Activated effector memory CD4-positive, alpha-beta T cell treated with Interleukin-2 at 50 U/mL for 16 hours (primary cell): ENCODE measurements around the gene CAMK1D.

ENCODE experiments used
- DNase-seq: peaks from one replicate; pipeline ENCODE4 v3.0.0-alpha.2; 2020

CAMK1D gene

DNA sequence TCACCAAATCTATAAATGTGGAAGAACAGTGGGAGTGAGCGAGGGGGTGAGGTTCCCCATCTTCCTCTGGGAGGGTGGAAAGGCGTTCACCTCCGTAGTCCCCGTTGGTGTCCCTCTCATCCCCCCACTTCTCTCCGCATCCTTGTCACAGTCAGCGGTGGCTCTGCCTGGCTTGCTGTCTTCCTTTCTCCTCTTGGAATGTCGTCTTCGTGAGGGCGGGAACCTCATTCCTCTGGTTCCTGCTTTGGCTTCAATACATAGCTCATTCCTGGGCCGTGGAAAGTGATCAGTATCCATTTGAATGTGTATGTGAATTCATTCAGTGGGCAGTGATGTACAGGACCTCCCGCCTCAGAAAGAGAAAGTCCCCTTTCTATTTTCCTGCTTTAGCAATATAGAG lies 289.4 kb downstream of the CAMK1D start:
- DNase-seq: no peak

DNA sequence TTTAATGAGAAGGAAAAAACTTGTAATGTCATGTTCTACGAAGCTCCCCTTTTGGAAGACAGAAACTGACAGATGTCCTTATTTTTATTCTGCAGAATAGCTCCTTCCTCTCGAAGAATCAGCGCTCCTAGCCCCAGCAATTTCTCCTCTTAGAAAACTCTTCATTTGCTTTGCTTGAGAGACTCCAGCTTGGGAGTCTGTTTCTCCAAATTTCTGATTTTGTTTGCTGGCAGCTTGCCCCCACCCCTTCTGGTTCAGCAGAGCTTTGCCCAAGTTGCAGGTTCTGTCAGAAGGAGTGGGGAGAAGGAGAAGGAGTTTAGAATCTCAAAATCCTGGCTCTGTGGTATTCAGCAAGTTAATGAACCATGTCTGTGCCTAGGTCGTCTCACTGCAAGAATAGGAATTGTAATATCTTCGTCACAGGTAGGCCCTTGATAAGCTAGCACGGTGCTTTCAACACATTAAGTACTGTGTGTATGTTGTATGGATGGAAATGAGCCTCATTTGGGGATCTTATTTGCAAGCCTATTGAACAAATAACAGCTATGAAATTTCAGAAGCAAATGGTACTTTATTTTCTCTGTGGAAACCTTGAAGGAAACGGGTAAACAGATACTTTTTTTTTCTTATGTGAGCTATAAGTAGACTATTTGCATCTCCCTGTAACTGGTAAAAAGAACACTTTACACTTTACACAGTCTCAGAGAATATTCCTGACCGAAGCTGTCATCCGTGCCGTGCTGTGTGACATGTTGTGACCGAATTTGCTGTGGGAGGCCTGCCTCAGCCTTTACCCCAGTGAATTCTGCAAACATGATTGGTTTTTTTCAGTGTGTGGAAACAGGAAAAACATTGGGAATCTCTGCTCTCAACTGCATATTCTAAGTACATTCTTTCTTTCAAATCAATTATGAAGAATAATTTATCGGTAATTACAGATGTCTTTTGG lies 290.9 kb downstream of the CAMK1D start:
- no peak for DNase-seq

DNA sequence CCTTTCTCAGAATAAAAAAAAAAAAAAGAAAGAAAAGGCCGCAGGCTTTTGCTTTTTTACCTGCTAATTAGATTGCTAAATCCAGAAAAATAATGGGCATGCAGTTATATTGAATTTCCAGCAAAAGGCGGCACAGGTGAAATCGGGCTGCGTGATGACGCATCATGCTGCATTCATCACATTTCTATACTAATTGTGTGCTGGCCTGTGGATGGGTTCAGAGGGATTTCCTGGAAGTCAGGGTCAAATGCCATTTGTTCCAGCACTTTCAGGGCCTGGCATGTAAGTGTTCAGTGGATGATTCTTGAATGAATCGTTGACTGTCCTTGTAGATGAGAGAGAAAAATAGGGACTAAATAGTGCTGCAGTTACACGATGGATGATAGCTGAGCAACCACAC lies 292.7 kb downstream of the CAMK1D start:
- DNase-seq: no peak

DNA sequence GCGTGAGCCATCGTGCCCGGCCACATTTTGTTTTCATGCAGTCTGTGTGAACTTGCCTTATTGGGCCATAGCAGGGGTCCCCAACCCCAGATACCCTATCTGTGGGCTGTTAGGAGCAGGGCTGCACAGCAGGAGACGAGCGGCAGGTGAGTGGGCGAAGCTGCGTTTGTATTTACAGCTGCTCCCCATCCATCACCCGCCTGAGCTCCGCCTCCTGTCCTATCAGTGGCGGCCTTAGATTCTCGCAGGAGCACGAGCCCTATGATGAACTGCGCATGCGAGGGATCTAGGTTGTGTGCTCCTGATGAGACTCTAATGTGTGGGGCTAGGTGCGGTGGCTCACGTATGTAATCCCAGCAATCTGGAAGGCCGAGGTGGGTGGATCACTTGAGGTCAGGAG lies 293.9 kb downstream of the CAMK1D start:
- DNase-seq: no peak

DNA sequence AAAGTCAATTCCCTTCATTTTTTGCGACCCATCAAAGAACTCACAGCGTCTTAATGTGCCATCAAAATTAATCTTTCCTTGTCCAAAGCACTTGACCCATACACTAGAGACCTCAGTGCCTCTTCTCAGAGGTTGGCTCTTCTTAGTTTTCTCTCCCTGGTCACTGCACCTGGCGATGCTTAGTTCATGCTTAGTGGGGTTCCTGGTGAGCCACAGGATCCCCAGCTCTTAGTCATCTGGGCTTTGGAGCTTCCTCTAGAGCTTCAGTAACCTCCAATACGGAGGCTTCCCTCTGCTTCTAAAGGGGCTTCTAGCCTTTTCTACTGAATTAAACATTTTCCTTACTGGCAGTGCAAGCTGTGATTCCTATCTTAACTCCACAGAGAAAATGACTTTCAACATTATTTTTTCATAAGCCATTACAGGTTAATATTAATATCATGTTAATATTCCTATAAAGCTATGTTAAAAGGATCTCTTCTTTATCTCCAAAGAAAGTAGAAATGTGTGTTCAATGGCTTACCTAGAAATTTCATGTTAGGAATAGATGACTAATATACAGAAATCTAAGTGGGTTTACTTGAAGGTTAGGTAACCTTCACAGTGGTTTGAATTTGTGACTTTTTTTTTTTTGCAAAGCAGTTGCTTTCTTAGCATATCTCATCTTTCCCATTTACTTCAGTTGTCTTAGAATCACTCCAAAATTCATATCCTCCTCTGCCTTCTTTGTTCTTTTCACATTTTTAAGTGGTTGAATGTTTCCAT lies 295.2 kb downstream of the CAMK1D start:
- DNase-seq: no peak

DNA sequence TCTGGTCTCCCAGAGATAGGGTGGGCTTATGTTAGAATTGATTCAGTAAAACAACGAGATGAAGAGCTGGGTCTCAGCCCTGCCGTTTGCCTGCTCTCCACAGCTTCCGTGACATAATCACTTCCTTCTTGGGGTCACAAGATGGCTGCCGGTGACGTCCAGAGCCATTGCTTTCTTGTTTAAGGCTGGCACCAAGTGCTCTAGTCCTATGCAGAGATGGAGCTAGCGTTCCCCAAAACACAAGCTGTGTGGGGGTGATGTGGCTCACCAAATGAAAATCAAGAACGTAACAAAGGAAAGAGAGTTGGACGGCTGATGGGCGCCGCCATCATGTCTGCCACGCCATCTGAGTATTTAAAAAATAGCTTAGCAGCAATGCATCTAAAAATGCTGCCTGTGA lies 296.1 kb downstream of the CAMK1D start:
- DNase-seq: no peak

DNA sequence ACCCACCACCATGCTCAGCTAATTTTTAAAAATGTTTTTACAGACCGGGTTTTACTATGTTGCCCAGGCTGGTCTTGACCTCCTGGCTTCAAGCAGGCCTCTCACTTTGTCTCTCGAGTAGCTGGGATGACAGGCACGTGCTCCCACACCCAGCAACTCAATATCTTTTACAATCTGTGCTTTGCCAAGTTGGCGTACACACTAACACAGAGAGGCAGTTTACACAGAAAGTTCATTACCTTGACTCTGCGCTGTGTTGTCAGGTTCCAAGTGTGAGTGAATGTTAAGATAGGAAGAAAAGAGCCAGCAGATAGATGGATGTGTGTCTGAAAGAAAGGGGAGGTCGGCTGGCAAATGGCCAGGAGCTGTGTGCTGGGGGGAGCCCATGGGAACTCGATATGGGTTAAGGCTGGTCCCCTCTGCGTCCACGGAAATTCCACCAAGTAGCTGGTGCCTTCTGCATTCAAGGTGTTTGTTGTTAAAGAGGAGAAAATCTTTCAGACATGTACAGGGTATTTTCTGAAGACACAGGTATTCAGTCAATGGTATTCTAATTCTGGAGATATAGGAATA lies 299.8 kb downstream of the CAMK1D start:
- DNase-seq: no peak

DNA sequence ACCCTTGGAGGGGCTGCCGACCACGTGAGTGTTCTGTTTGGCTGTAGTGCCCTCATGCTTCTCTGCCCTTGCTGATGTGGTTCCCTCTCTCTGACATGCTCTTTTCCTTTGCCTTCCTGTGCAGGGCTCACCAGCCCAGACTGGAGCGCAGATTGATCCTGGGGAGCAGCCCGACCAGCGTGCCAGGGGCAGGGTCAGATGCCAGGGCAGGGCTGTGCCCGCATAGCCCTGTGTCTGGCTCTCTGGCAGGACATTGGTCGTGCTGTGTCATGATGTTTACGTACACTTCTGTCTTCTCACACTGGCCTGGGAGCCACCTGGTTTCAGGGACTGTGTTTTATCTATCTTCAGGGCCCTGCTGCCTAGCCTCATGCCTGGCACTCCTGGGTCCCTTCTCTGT lies 300.8 kb downstream of the CAMK1D start:
- DNase-seq: no peak

DNA sequence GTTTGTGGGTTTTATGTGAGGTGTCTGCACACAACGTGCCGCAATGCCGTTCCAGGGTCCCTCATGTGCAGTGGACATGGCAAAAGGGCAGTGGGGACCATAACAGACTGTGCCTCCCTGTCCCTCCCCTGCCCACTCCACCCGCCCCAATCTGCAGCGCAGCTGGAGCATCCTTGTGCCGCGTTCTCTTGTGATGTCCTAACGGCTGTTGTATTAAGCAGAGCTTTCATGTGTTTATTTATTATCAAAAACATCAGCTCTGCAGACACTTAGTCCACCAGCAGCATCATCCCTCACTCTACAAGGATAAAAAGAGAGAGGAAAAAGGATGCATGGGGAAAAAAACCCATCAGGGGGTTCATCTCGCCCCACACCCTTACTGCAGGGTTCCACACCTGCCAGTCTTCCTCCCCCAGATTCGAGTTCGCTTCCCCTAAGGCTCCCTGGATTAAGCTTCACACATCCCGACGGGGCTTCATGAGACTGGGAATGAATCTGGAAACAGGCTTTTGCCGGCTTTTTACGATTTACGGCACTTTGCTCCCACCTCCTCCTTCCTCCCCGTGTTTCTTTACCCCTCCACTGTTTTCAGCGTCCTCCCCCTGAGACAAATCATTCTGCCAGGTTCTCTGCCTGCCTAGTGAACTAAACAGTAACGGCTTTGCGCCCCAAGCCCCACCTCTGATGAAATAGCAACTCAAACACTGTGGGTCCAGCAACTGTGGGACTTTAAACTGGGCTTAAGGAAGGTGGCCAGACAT lies 301.4 kb downstream of the CAMK1D start:
- no peak for DNase-seq

DNA sequence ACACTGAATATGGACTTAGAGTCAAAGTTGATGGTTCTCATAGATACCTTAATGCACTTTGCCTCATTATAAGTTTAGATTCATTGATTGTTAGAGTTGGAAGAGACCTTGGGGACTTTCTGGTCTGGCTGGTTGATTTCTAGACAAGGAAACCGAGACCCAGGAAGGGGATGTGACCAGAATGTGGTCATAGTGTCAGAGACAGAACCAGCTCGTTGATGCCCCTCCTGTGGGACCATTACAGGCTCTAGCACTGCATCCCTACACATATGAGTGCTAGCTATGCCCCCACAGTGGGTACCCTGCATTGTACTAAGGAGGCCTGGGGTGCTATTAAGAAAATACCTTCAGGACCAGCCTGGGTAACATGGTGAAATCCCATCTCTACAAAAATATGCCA lies 306.6 kb downstream of the CAMK1D start:
- no peak for DNase-seq

DNA sequence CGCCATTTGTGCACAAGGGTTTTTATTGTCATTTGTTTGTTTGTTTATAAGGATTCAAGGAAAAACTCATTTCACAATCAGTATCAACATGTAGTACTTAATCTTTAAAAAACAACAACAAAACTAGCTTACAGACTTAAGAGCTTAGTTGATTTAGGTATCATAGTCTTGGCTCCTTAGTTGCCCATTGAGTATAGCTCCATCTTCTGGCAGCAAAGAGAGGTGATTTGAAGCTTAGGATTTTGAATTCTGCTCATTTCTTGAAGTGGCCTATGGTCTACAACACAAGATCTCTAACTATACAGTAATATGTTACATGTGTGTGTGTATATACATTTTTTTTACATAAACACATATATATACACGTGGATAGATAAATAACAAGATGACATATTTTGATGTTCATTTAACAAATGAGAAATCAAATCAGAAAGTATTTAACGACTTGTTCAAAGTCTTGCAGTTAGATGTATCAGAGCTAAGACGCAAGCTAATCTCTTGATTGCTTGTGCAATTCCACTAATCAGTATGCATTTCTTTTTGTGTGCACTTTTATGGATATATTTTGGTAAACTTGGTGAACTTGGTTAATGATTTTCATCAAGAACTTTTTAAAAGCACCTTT lies 307.3 kb downstream of the CAMK1D start:
- no peak for DNase-seq

DNA sequence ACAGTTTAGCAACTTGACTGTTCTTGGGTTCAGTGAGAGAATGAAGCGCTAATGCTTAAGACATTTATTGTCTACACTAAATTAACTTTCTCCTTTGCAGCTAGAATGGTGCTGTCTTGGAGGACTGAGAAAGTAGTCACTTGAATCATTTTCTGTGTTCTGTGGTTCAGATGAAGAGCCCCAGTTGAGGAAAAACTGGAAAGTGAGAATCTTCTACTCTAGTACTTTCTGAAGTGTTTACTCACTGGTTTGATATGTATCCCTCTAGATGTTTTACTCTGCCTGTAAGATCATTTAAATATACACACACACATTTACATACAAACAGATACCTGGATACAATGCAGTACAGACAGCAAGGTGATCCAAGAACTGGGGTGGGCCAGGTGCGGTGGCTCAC lies 308.1 kb downstream of the CAMK1D start:
- DNase-seq: no peak

DNA sequence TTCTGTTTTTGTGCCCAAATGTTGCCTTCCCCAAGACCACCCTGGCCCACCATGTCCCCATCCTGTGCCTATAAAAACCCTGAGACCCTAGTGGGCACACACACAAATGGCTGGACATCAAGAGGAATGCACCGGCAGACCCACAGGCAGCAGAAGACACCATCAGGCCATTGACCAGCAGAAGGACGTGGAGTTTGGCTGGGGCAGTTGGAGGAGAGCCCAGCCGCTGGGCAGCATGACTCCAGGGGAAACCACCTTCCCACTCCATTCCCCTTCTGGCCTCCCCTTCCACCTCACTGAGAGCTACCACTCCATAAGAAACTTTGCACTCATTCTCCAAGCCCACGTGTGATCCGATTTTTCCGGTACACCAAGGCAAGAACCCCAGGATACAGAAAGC lies 309.2 kb downstream of the CAMK1D start:
- DNase-seq: no peak

DNA sequence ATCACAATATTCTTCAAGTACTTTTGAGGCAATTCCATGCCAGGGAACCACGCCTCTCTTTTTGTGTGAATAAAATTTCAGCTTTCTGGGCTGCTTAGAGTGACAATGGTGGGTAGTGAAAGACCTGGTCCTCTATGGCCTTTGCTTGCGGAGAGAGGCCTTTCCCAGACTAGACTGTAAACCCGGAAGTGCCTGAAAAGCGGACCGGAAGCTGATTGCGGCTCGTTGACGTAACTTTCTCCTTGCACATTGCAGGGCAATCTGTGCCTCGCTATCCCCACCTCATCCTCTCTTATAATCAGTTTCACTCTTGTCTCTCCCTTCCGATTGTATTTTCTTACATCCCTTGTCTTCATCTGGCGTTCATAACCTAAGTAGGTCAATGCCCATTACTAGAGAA lies 310.4 kb downstream of the CAMK1D start:
- no peak for DNase-seq

DNA sequence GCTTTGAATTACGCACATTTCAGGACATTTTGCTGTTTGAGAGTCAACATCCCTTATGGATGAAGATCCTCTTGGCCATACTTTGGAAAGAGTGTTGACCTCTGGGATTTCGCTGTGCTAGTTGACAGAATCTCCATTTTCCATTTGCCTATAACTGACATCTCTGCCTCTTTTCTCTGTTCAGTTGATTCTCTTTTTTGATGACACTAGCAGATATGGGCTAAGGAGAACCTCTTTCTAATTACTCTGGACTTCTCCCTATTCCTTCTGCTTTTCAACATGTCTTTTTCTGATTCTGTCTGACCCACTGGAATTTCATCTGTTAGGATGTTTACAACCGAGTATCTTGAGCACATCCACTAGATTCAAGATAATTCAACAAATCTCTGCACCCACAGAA lies 311.5 kb downstream of the CAMK1D start:
- no peak for DNase-seq

DNA sequence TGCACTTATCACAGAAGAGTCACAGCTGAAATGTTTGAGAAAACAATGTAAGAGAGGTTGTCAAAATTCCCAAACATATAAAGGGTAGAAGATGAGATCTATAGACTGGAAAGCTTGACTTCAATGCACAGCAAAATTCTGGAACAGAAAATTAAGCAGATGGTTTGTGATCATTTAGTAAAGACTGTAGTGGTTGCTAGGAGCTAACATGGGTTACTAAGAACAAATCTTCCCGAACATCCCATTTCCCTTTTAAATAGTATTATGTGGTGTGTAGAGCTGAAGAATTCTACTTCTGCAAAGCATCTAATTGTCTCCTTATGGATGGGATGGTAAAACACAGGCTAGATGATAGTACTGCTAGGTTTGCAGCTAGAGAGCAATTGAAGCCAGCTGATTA lies 312.3 kb downstream of the CAMK1D start:
- no peak for DNase-seq

DNA sequence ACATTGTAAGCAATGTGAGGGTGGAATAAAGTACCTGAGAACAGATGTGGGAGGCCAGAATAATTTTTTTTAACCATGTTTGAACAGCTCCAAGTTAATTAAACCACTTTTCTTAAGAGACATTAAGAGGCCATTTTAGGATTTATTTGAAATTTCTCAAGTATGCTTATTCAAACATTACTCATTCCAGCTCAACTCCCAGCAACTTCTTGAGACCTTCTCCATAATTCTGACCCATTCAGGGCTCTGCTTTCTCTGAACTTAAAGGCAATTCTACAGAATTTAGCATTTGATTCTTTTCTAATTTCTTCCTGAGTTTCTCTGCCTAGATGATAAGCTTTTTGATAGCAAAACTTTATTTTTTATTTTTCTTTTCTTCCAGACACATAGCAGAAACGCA lies 314.5 kb downstream of the CAMK1D start:
- DNase-seq: no peak

DNA sequence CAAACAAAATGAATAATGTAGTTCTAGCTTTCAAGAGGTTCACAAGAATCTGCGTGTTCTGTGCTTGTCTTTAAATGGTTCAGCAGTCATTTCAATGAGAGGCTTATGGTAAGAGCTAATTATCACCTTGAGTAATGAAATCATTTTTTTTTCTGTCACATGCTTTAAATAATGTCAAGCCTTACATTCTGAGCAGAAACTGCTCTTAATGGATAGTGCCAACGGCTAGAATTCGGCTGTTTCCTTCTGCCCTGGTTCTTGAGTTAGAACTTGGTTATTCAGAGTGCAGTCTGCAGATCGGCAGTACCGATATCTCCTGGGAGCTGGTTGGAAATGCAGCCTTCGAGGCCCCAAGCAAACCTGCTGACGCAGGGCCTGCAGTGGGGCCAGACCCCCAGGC lies 316.2 kb downstream of the CAMK1D start:
- DNase-seq: no peak

DNA sequence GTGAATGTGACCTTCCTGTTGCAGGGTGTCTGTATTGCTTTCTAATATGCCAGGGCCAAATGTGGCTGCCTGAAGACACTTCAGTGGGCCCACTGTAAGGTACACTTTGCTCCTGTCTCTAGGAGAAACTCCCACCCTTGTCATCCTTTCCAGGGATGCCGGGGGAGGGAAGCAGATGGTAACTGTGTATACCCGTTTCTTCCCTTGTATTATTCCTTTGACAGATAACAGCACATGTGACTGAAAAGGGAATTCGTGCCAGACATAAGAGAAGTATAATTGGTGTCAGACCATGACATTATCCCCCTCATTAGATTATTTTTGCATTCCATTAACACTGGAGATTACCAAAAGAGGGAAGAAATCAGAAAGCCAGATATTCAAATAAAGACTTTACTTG lies 317.7 kb downstream of the CAMK1D start:
- DNase-seq: no peak

DNA sequence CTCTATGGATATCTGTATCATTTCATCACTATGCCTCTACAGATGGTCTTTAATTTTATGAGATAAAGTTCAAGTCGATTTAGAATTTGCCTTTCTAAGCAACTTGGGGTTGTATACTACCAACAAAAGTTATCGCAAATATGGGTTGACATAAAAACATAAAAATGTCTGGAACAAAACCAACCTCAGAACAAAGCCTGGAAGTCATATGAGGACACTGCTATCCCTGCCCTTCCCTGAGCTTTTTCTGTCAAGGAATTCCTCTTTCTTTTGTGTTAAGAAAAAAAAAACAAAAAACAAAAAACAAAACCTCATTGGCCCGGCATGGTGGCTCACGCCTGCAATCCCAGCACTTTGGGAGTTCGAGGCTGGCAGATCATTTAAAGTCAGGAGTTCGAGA lies 319.3 kb downstream of the CAMK1D start:
- DNase-seq: no peak

DNA sequence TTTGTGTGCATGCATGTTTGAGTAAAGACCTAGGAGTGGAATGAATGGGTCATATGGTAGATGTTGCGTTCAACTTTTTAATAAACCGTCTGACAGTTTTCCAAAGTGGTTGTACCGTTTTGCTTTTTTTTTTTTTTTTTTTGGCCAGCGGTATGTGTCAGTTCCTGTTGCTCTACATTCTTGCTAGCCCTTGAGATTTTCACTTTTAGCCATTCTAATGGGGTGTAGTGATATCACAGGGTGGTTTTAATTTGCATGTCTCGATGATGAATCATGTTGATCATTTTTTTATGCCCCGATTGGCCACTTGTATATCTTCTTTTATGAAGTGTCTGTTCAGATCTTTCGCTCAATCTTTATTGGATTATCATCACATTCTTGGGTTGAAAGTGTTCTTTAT lies 320.7 kb downstream of the CAMK1D start:
- no peak for DNase-seq

DNA sequence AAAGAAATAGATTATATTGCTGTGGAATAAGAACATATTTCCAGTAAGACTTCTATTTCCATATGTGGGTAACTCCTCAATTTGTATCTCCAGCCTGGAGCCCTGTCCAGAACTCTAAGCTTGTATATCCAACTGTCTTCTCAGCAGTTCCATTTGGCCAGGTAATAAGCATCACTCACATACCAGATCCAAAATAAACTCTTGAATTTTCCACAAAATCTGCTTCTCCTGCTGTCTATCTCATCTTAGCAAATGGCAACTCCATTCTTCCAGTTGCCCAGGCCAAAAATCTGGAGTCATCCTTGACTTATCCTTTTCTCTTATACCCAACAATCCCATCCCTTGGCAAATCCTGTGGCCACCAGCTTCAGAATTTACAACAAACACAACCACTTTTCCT lies 325.8 kb downstream of the CAMK1D start:
- DNase-seq: no peak

DNA sequence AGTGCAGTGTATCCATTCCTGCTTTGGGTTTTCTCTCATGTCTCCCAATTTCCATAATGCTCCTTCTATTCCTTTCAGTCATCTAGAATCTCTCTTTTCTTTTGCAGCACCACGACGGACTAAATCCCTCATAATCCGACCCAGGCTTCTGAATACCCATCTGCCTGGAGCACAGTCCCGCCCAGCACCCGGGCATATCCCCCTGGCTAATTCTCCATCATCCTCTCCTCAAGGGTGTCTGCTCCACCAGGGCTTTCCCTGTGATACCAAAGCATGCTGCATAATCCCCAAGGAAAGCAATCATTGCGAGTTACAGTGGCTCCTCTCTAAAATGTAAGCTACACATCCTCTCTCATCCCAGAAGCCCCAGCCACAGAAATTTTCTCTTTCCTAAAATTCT lies 330.3 kb downstream of the CAMK1D start:
- no peak for DNase-seq
